H7 (cell line): ENCODE measurements around the gene JAK1. TPM values are rescaled to one million over a fixed set of nuclear protein-coding genes. Genes with fewer than 3 reads are reported as not detected.
A peak's percentile ranks its signal among the peaks of the same experiment; 100 is the strongest.

Experiments
- DNase-seq: peaks from one replicate; pipeline ENCODE4 v3.0.0; 2012
- H3K27me3 ChIP-seq: 2 replicates; pipeline ENCODE4 v1.6.0; 2011; ENCODE audit warnings: mild to moderate bottlenecking, low read length; ENCODE audit not compliant: control insufficient read depth, insufficient read depth
- H3K36me3 ChIP-seq: replicated peaks from 2 replicates; pipeline ENCODE4 v1.5.1; 2011; ENCODE audit warnings: low read length; ENCODE audit not compliant: control insufficient read depth, insufficient read depth
- H3K4me3 ChIP-seq: 2 replicates; pipeline ENCODE4 v1.5.1; 2011; ENCODE audit warnings: low read depth, mild to moderate bottlenecking, control low read depth, low read length, moderate library complexity; ENCODE audit not compliant: insufficient read depth
- total RNA-seq: library from RNA; depleted of rRNA; stranded (reverse); fragments of >200 nt; shearing (Covaris generic); gene quantifications from 2 replicates; pipeline ENCODE4 v1.2.3, GENCODE V29; 2014

JAK1 gene
- total RNA-seq, 1 experiment from 2014 or later, result 36.7 TPM

DNA sequence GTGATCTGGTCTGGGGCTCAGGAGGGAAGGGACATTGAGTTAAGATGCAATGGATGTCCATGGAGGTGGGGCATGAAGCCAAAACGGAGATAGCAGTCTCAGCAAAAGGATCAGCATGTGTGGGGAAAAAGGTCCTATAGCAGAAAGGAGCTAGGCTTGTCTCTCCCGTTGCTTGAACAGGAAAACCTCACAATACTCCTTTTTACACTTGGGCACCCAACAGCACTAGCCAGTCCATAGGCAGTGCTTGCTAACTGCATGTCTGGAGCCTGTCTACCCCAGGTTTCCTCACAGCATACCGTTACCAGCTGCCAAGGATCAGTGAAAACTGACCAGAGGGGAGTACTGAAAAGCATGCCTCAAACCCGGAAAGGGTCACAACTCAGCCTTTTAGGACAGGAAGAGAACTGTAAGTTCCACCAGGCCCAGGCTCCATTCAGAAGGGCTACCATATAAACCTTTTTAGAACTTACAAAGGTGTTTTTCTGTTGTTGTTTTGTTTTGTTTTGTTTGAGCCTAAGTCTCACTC, 78.6 kb downstream of the JAK1 start:
- DNase-seq, result no peak
- H3K4me3 ChIP-seq, result no peak overlapping the region

DNA sequence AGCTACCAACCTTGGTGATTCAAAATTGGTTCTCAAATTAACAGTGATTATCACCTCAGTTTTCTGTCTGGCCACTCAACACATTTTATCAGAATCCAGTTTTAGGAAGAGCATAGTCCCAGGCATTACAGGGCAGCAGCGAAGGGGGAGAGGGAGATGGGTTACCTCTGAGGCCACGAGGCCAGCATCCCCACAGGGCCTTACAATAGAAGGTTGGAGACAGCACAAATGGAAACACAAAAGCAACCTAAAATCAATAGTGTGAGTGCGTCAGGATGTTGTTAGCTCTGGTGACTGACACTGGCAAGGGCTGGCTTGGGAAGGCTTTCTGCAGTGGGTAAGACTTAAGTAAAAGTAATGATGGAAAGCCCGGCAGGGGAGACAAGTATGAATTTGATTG, 79.5 kb downstream of the JAK1 start:
- peak; percentile 44 for DNase-seq
- no peaks in the 10 kb centered on the region for H3K36me3 ChIP-seq
- H3K27me3 ChIP-seq, result no peaks in the 10 kb centered on the region
- H3K4me3 ChIP-seq, result no peak overlapping the region

More for the DNA sequence above, 78.6 kb downstream of the JAK1 start:
- H3K27me3 ChIP-seq, result no peaks in the 10 kb centered on the region
- H3K36me3 ChIP-seq, result no peaks in the 10 kb centered on the region

DNA sequence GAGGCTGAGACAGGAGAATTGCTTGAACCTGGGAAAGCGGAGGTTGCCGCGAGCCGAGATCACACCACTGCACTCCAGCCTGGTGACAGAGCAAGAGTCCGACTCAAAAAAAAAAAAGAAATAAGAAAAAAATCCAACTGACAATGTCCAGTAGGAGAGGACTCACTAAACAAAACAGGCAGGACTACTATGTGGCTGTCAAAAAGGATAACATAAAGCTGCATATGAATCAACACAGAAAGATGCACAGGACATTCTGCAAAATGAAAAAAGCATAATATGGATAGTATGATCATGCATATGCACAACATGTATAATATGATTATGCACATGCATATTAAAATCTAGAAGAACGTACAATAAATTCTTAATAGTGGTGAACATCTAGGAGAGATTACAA, 80.7 kb downstream of the JAK1 start:
- H3K36me3 ChIP-seq, result no peaks in the 10 kb centered on the region
- no peaks in the 10 kb centered on the region for H3K27me3 ChIP-seq
- no peak for DNase-seq
- no peak overlapping the region for H3K4me3 ChIP-seq

DNA sequence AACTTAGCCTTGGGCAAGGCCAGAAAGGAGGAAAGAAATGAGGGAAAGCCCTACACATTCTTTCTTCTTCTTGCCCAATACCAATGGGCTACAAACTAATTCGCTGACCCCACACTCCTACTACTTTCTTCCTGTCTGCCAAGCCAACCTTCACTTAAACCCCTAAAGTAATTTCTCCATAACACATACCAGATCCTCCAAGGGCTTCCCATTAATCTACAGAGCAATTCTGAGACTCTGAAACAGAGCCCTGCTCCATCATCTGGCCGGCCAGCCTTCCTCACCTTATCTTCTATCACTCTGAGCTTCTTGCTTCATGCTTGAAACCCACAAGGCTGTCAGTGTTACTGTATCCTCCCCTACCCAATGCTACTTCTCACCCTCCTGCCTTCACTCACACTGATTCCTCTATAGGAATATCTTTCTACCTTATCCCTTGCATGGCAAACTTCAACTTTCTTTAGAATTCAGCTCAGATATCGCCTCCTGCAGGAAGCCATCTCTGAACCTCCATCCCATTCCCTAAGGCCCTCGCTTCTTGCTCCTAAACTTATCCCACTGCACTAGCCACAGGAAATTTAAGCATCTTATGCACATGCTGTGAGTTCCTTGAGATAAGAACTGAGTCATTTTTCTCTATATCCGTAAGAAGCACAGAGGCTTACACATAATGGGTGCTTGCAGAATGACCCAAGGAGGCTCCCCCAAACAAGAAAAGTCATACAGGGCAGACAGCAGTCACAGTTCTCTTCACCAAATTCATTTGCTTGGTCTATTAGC, 81.9 kb downstream of the JAK1 start:
- H3K27me3 ChIP-seq, result no peaks in the 10 kb centered on the region
- no peaks in the 10 kb centered on the region for H3K36me3 ChIP-seq
- H3K4me3 ChIP-seq, result no peak overlapping the region
- DNase-seq, result no peak

DNA sequence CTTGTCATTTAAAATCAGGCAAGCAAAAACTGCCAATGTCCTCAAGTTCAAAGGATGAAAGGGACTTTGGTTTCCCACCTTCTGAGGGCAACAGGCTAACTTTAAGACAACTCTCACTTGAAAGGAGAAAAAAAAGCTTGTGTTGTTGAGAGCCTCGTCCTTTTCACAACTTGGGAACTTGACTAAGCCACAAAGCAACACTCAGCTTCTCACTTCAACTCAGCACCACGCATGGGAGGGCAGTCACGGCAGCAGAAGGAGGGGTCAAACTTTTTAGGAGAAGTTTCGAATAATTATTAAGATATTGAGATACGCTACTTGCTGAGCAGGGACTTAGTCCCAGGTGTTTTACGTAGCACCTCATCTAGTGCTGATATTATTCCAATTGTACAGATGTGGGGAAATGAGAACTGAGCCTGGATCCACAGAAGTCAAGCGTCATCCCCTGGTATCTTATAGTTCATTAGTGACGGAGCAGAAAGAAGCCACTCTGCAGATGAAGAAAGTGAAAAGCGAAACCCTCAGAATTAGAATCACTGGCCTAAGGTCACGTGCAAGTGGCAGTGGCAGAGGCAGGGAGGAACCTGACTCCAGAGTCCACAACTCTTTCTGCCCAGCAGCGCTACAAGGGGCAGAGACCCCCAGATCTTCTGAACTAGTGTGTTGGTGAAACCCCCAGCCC, 83.6 kb downstream of the JAK1 start:
- no peaks in the 10 kb centered on the region for H3K27me3 ChIP-seq
- DNase-seq, result no peak
- no peak overlapping the region for H3K4me3 ChIP-seq
- no peaks in the 10 kb centered on the region for H3K36me3 ChIP-seq

DNA sequence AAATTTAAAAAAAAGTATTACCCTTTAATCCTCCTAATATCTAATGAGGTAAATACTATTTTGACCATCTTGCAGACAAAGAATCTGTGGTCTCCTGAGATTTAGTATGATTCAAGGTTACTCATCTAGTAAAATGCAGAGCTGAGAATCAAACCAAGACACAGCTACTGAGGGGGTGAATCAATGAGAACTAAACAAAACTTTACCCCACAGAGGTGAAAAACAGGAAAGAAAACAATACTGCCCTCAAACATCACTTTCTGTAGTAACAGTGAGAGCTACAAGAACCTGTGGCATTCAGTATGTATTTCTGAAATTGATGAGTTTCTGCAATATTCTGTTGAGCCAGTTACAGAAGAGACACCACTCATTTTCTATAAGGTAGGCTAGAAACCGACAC, 85.1 kb downstream of the JAK1 start:
- Histone ChIP-seq H3K36me3 (no peaks in the 10 kb centered on the region; the same call in 1 of the 2 replicates), H3K4me3 (no peak overlapping the region), H3K27me3 (no peaks in the 10 kb centered on the region)
- DNase-seq, result no peak

DNA sequence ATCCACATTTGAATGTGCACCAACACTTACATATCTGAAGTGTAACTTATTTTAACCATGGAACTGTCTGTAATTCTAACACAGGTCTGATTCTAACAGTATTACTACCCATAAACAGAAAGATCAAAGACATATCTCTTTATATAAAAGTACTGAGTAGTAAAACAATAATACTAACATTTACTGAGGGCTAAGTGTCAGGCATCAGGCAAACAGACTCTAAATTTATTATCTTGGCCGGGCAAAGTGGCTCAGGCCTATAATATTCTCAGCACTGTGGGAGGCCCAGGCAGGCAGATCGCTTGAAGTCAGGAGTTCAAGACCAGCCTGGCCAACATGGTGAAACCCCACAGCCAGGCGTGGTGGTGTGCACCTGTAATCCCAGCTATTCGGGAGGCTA, 85.9 kb downstream of the JAK1 start:
- H3K36me3 ChIP-seq, result no peaks in the 10 kb centered on the region; the same call in 1 of the 2 replicates
- no peak for DNase-seq
- H3K27me3 ChIP-seq, result no peaks in the 10 kb centered on the region
- no peak overlapping the region for H3K4me3 ChIP-seq

DNA sequence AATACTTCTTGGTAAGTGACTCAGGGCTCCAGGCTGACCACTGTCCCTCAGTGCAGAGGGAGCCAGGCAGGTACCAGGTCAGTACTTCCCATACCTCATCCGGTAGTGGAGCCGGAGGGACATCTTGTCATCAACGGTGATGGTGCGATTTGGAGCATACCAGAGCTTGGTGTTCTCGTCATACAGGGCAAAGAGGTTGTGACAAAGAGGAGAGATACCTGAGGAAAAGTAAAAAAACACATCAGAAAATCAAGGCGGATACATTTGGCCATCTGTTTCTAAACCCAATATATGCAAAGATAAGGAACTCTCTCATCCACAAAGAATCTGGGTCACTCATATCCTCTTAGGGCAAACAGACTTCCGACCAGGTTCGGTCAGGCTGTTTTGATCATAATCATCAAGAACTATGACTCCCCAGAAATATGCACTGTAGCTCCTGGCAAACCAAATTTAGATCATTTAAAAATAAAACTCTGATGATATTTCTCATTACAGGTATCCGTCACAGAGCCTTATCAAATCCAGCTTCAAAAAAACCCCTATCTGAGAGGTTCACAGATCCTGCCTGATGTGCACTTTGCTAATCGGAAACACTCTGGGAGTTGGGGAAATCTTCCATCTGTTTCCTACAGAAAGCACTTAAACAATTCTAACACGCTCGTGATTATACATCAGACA, 87.3 kb downstream of the JAK1 start:
- no peak for DNase-seq
- Histone ChIP-seq H3K27me3 (no peaks in the 10 kb centered on the region), H3K4me3 (no peak overlapping the region), H3K36me3 (no peaks in the 10 kb centered on the region; the same call in 1 of the 2 replicates)

DNA sequence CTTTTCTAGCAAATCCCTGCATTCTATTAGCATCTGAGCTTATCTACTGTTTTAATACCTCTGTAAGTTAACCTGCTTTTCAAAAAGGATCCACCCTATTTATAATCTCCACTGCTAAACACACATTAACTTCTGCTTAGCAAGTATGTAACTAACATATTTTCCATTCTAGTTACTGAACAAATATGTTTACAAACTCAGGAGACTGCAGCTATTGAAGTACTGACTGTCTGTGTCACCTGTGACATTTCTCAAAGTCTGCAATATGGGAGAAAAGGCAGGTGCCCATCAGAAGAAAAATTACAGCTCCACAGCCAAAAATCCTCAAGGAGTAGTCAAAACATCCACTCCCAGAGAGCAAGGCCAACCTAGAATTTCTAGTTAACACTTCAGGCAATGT, 88.3 kb downstream of the JAK1 start:
- H3K36me3 ChIP-seq, result no peaks in the 10 kb centered on the region; the same call in 1 of the 2 replicates
- H3K27me3 ChIP-seq, result no peaks in the 10 kb centered on the region
- H3K4me3 ChIP-seq, result no peak overlapping the region
- DNase-seq, result no peak

DNA sequence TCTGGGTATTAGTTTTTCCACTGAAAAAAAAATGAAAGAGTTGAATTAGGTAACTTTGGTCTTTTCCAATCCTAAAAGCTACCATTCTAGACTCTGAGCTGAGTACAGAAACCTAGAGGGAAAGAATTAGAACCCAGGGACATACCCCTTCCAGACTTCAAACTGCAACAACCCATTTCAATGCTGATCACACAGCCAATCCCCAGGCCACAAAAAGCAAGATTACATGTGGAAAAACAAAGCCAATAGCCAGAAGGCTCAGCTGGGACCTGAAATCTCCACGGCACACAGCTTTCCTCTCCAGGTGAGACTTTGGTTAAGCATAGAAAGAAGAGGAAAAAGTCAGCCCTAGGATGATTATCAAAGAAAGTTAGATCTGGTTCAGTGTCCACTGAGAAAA, 88.8 kb downstream of the JAK1 start:
- no peak overlapping the region for H3K4me3 ChIP-seq
- H3K27me3 ChIP-seq, result no peaks in the 10 kb centered on the region
- H3K36me3 ChIP-seq, result no peaks in the 10 kb centered on the region; the same call in 1 of the 2 replicates
- no peak for DNase-seq

DNA sequence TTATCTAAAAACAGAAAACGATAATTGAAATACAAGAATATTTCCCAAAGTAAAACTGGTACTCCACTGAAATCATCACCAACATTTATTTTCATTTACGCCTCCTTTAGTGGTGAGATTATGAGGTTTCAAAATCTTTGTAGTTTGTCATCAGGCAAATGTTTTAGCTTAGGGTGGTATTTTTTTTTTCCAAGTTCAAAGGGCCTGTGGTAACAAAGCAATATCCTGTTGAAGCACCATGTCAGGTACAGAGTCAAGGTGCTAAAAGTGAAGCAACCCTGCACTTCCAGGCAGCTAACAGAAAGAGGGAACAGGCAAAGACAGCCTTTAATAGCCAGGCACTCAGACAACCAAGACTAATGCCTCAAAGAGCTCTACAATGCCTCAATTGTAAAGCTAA, 89.2 kb downstream of the JAK1 start:
- DNase-seq, result no peak
- Histone ChIP-seq H3K27me3 (no peaks in the 10 kb centered on the region), H3K4me3 (no peak overlapping the region), H3K36me3 (no peaks in the 10 kb centered on the region; the same call in 1 of the 2 replicates)

DNA sequence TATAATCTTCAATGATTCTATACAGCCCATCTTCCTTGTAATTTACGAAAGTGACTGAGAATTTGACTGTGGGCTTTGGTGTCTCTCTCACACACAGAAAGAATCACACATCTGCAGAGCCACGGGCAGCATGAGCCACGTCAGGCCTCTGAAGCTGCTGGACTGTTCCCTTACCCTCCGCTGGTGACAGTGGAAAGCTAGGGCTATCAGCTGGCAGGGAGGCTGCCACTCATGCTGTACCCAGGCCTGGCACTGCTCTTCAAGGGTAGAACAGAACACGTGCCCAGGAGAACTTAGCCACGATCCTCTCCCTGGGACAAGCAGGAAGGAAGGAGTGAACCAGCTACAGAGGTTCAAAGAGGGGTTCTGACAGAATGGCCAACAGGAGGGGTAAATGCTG, 90.7 kb downstream of the JAK1 start:
- no peak for DNase-seq
- Histone ChIP-seq H3K4me3 (no peak overlapping the region), H3K27me3 (no peaks in the 10 kb centered on the region), H3K36me3 (no peaks in the 10 kb centered on the region; the same call in 1 of the 2 replicates)

DNA sequence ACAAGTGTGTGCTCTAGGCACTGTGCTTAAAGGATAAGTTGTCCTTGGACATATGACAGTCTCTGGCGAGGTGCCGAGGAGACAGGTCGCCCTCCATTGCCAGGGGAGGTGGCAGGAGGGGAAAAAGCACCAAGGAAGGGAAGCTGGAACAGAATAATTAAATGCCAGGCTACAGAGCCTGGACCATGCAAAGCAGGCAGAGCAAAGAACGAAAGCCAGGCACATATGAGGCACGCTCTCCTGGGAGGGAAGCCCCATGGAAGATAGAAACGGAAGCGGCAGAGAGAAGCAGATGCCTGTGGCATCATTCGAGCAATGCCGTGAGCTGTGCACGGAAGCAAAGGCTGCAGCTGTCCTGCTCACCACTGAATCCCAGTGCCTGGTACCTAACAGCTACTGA, 91.2 kb downstream of the JAK1 start:
- DNase-seq, result no peak
- Histone ChIP-seq H3K36me3 (no peaks in the 10 kb centered on the region; the same call in 1 of the 2 replicates), H3K27me3 (no peaks in the 10 kb centered on the region), H3K4me3 (no peak overlapping the region)

DNA sequence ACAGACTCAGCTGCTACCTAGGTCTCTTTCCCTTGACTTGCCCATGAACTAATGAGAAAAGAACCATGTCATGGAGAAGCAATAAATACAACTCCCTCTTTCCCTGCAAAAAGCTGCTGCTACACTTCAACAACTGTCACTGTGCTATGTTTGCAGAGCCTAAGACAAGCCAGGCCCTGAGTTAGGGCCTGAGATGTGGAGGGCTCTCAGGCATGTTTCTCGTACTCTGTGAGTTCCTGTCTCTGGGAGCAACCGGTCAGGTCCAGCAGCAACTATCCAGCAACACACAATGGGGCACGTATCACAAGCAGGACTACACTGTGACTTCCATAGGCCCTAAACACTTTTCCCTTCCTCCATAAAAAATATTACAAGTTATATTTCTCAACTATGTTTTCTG, 91.7 kb downstream of the JAK1 start:
- H3K36me3 ChIP-seq, result no peaks in the 10 kb centered on the region; the same call in 1 of the 2 replicates
- H3K4me3 ChIP-seq, result no peak overlapping the region
- no peak for DNase-seq
- no peaks in the 10 kb centered on the region for H3K27me3 ChIP-seq
